Astrocyte of the spinal cord (primary cell): ENCODE results near the gene XCL1.
A peak's percentile ranks its signal among the peaks of the same experiment; 100 is the strongest.
"Not testable (repeated sequence)": the region's sequence is repeated elsewhere in the genome, so short reads cannot be mapped to it uniquely, and the experiment has no call there.

Experiments used
- DNase-seq: peaks from one replicate; pipeline ENCODE4 v3.0.0; 2011; ENCODE audit warnings: low read depth, low spot score
- H3K4me3 ChIP-seq: 2 replicates; pipeline ENCODE4 v1.5.1; 2011; ENCODE audit warnings: low read depth, mild to moderate bottlenecking, low read length, moderate library complexity
- CTCF ChIP-seq: IDR thresholded peaks from 2 replicates; pipeline ENCODE4 v1.5.1; 2012; ENCODE audit warnings: low read depth, mild to moderate bottlenecking, low read length, inconsistent platforms
- in situ Hi-C: cut with HindIII; loops from 2 replicates; pipeline ENCODE4 v1.10.0; 2017; ENCODE audit warnings: low sequenced_read_pairs

Gene XCL1

GRCh38 chr1:168576245-168576688 lies at the start of gene XCL1:
XCL1 (plus strand) TSS chr1:168576605; CDS start chr1:168576638, 33 bp downstream.
- DNase-seq, H3K4me3 ChIP-seq, in situ Hi-C loops: not testable (repeated sequence)

- TF ChIP-seq CTCF: no peak
- DNase-seq: no peak
- in situ Hi-C loops: no loop called here
- no peak overlapping the region for H3K4me3 ChIP-seq
Measured at GRCh38 chr1:168529518-168529917, 46.9 kb upstream of the XCL1 start.

- no peak for DNase-seq
- H3K4me3 ChIP-seq: no peak overlapping the region
- in situ Hi-C loops: no loop called here
- no peak for TF ChIP-seq CTCF
Measured at GRCh38 chr1:168531615-168532345, 44.6 kb upstream of the XCL1 start.

- no peak for DNase-seq
- H3K4me3 ChIP-seq: no peak overlapping the region
- in situ Hi-C loops: no loop called here
- TF ChIP-seq CTCF: no peak
Measured at GRCh38 chr1:168535536-168535935, 40.9 kb upstream of the XCL1 start.

- DNase-seq, in situ Hi-C loops, H3K4me3 ChIP-seq: not testable (repeated sequence)
Measured at GRCh38 chr1:168540798-168541197, 35.6 kb upstream of the XCL1 start.

- H3K4me3 ChIP-seq, DNase-seq, in situ Hi-C loops: not testable (repeated sequence)
Measured at GRCh38 chr1:168542978-168543377, 33.4 kb upstream of the XCL1 start.

GRCh38 chr1:168543840-168544498 lies 32.4 kb upstream of the XCL1 start, which contains the start of gene XCL2:
XCL2 (minus strand) TSS chr1:168543997; CDS start chr1:168543964, 33 bp downstream.
- DNase-seq, in situ Hi-C loops, H3K4me3 ChIP-seq: not testable (repeated sequence)

- DNase-seq: peak; percentile 7
- TF ChIP-seq CTCF: peak; percentile 47
- in situ Hi-C loops: not testable (repeated sequence)
Measured at GRCh38 chr1:168545678-168546552, 30.5 kb upstream of the XCL1 start.

GRCh38 chr1:168546553-168546895 lies 29.9 kb upstream of the XCL1 start:
- H3K4me3 ChIP-seq, in situ Hi-C loops, DNase-seq: not testable (repeated sequence)

More at GRCh38 chr1:168545678-168546552, 30.5 kb upstream of the XCL1 start:
- not testable (repeated sequence) for H3K4me3 ChIP-seq
